GM10248 (cell line): Measurements from ENCODE around the gene MTERF1.
"Not testable (repeated sequence)": the region's sequence is repeated elsewhere in the genome, so short reads cannot be mapped to it uniquely, and the experiment has no call there.

ENCODE experiments used
- CTCF ChIA-PET: fragments of 300-600 bp; sonication (Branson Sonifier 250); formaldehyde crosslinking; extraction: SDS; loops from one replicate; lab custom pipeline; 2021; ENCODE audit warnings: antibody characterized with exemption; lab: Yijun Ruan, JAX
- POLR2A ChIA-PET: fragments of 350-650 bp; sonication (Branson Sonifier 250); formaldehyde crosslinking; extraction: SDS; loops from one replicate; lab custom pipeline; 2020; ENCODE audit warnings: antibody characterized with exemption; lab: Yijun Ruan, JAX
- DNase-seq: peaks from one replicate; pipeline ENCODE4 v3.0.0; 2012; ENCODE audit errors: extremely low spot score
- TF ChIP-seq, protein P1 (sequence below): IDR thresholded peaks from 2 replicates; pipeline ENCODE4 v1.5.1; 2012; ENCODE audit warnings: mild to moderate bottlenecking, low read depth; ENCODE audit errors: extremely low read depth, missing control alignments, control extremely low read depth

MTERF1 gene

DNA sequence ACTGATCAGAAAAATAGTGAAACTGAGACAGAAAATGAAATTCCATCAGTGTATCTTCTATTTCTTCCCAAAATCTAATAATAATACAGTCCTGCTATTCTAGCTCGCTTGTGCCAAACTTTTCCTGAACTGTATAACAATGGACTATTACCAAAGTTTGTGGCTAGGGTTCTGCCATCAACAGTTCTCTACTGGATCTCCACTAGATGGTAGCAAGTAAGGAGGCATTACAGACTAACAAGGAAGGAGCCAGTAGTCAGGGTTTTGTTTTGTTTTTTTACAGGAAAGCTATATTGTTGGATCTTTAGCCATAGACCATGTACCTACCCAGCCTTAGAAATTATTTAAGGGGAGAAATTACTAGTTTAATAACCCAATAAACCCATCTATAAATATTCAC is 10.8 kb downstream of the MTERF1 start:
- CTCF ChIA-PET, result interaction anchor here (3.0 kb wide), 1 partner anchor 11 kb away, joined by 21 read pairs; the partner anchor contains the start of gene MTERF1
- POLR2A ChIA-PET, result no interaction called here
- TF ChIP-seq, protein P1, sequence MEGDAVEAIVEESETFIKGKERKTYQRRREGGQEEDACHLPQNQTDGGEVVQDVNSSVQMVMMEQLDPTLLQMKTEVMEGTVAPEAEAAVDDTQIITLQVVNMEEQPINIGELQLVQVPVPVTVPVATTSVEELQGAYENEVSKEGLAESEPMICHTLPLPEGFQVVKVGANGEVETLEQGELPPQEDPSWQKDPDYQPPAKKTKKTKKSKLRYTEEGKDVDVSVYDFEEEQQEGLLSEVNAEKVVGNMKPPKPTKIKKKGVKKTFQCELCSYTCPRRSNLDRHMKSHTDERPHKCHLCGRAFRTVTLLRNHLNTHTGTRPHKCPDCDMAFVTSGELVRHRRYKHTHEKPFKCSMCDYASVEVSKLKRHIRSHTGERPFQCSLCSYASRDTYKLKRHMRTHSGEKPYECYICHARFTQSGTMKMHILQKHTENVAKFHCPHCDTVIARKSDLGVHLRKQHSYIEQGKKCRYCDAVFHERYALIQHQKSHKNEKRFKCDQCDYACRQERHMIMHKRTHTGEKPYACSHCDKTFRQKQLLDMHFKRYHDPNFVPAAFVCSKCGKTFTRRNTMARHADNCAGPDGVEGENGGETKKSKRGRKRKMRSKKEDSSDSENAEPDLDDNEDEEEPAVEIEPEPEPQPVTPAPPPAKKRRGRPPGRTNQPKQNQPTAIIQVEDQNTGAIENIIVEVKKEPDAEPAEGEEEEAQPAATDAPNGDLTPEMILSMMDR, result no peak

DNA sequence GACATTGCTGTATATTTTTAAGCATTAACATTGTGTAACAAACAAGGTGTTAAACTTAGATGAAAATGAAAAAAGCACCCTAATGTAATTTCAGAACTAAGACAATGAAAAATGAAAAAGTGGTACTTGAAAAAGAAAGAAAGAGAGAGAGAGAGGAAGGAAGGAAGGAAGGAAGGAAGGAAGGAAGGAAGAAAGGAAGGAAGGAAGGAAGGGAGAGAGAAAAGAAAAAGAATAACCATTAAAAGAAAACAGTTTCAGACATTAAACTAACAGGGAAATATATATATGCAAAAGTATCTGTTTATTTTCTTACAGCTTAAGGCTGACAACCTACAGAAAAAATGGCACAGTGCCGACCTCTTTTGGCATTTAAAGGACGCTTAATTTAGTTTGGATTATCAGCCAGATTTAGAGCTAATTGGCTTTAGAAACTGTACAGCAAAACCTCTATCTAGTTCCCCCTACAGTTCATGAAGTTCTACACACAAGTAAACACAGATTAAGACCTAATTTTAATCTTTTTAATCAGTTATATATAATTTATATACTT is 13.8 kb downstream of the MTERF1 start:
- TF ChIP-seq, protein P1, result no peak
- POLR2A ChIA-PET, result no interaction called here
- CTCF ChIA-PET, result interaction anchor here (1.3 to 2.5 kb wide), 2 partner anchors 9 to 36 kb away, joined by 3 to 14 read pairs; no protein-coding TSS in a partner anchor
- no peak for DNase-seq

More for the DNA sequence above, 10.8 kb downstream of the MTERF1 start:
- no peak for DNase-seq

GRCh38 chr7:91865511-91865910 is 15.0 kb downstream of the MTERF1 start:
- POLR2A ChIA-PET, result no interaction called here
- TF ChIP-seq, protein P1, result no peak
- CTCF ChIA-PET, result no interaction called here

DNA sequence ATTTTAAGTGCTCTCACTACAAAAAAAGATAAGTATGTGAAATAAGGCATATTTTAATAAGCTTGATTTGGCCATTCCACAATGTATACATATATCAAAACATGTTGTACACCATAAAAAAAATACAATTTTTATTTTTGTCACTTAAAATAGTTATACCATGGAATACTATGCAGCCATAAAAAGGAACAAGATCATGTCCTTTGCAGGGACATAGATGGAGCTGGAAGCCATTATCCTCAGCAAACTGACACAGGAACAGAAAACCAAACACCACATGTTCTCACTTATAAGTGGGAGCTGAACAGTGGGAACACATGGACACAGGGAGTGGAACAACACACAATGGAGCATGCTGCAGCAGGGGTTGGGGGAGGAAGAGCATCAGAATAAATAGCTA is 15.9 kb downstream of the MTERF1 start:
- CTCF ChIA-PET, result interaction anchor here (1.0 kb wide), 1 partner anchor 16 kb away, joined by 3 read pairs; no protein-coding TSS in a partner anchor
- not testable (repeated sequence) for DNase-seq

More at GRCh38 chr7:91865511-91865910, 15.0 kb downstream of the MTERF1 start:
- DNase-seq, result no peak

GRCh38 chr7:91864070-91864469 is 16.4 kb downstream of the MTERF1 start:
- TF ChIP-seq, protein P1, result no peak
- CTCF ChIA-PET, result interaction anchor here (1.0 kb wide), 1 partner anchor 16 kb away, joined by 3 read pairs; no protein-coding TSS in a partner anchor

More for the DNA sequence above, 15.9 kb downstream of the MTERF1 start:
- POLR2A ChIA-PET, result not testable (repeated sequence)

GRCh38 chr7:91852263-91852741 is 28.2 kb downstream of the MTERF1 start:
- POLR2A ChIA-PET, result no interaction called here

More at GRCh38 chr7:91864070-91864469, 16.4 kb downstream of the MTERF1 start:
- no peak for DNase-seq
- POLR2A ChIA-PET, result no interaction called here

More at GRCh38 chr7:91852263-91852741, 28.2 kb downstream of the MTERF1 start:
- peak; percentile 11 for DNase-seq
- CTCF ChIA-PET, result interaction anchor here (1.4 to 5.6 kb wide), 4 partner anchors 9 to 28 kb away, joined by 6 to 30 read pairs (median 10); partner anchors contain the start of gene MTERF1
- TF ChIP-seq, protein P1, result peak; percentile 16
